ENCODE data around the gene EHD1.
A peak's percentile ranks its signal among the peaks of the same experiment; 100 is the strongest.

Gene EHD1

DNA sequence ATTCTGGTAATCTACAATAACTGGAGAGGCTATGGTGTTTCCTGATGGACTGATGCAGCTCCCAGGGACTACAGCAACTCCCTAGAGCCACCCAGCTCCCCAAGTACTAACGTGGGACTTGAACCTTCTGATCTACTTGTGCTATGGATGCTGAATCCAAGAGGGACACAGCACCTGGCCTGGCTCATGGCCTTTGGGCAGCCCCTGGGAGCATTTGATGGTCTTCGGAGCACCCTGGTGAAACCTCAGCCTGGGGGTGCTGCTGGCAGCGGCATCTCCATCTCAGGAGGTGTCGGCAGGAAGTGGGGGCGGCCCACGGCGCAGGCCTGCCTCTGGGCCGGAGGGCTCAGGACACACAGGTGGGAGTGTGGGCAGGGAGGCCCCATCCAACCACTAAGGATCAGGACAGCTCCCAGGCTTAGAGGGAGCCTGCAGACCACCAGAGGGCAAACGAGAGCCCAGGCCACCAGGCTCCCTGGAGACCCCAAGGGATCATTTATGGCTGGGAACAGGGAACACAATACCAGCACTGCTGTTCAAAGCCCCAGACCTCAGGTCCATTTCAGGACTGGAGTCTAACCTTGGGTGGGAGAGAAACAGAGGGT, 8.7 kb downstream of the EHD1 start:
- peaks cover 62% of the 10 kb centered on the region for H3K4me1 ChIP-seq (ENCODE audit: insufficient read depth, poor library complexity, severe bottlenecking)
- no peaks in the 10 kb centered on the region for H3K9me3 ChIP-seq (ENCODE audit: severe bottlenecking)
- peaks cover 50% of the 10 kb centered on the region for H3K36me3 ChIP-seq (ENCODE audit: low read depth)
- no peak overlapping the region for H3K4me3 ChIP-seq (ENCODE audit: severe bottlenecking)
- TF ChIP-seq, protein P1, sequence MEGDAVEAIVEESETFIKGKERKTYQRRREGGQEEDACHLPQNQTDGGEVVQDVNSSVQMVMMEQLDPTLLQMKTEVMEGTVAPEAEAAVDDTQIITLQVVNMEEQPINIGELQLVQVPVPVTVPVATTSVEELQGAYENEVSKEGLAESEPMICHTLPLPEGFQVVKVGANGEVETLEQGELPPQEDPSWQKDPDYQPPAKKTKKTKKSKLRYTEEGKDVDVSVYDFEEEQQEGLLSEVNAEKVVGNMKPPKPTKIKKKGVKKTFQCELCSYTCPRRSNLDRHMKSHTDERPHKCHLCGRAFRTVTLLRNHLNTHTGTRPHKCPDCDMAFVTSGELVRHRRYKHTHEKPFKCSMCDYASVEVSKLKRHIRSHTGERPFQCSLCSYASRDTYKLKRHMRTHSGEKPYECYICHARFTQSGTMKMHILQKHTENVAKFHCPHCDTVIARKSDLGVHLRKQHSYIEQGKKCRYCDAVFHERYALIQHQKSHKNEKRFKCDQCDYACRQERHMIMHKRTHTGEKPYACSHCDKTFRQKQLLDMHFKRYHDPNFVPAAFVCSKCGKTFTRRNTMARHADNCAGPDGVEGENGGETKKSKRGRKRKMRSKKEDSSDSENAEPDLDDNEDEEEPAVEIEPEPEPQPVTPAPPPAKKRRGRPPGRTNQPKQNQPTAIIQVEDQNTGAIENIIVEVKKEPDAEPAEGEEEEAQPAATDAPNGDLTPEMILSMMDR (IDR thresholded peaks at IDR 0.05; ENCODE audit: poor library complexity, severe bottlenecking) = peak; percentile 22
- no peak for DNase-seq (ENCODE audit: low spot score)
- no peaks in the 10 kb centered on the region for H3K27me3 ChIP-seq (ENCODE audit: insufficient read depth, poor library complexity, severe bottlenecking)
- peak; percentile 2; the same call in 1 of the 3 replicates for ATAC-seq (ENCODE audit: low read depth)
- peak overlapping the region; percentile 99 for H3K27ac ChIP-seq (ENCODE audit: poor library complexity, severe bottlenecking)

DNA sequence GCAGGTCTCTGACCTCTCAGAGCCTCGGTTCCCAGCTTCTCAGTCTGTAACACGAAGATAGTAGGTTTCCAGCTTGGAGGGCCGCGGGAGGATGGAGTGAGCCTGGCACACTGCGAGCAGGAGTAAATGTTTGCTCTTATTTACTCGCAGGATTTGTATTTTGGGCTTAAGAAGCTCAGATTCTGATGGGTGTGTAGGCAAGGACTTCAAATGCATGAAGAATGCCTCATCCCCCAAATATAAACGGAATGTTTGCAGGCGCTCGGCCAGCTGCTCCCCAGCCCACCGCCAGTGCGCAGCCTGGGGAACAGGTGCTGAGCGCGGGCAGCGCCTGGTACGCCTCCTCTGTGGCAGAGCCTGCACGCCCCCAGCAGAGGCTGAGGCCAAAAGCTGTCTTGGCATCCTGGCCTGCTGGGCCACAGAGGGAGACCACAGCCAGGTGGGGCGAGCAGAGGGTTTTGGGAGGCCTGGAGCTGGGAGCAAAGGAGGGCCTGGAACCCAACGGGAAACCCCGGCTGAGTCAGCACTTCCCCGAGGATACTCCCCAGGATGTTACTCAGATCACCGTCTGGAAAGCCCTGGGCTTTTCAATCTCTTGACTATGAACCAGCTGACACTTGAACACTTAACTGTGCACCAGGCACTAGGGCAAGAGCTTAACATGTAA, 9.4 kb downstream of the EHD1 start:
- H3K4me3 ChIP-seq (ENCODE audit: severe bottlenecking) = no peak overlapping the region
- H3K9me3 ChIP-seq (ENCODE audit: severe bottlenecking) = no peaks in the 10 kb centered on the region
- peaks cover 68% of the 10 kb centered on the region for H3K4me1 ChIP-seq (ENCODE audit: insufficient read depth, poor library complexity, severe bottlenecking)
- H3K27me3 ChIP-seq (ENCODE audit: insufficient read depth, poor library complexity, severe bottlenecking) = no peaks in the 10 kb centered on the region
- peak; percentile 89 for DNase-seq (ENCODE audit: low spot score)
- TF ChIP-seq, protein P1 (IDR thresholded peaks at IDR 0.05; ENCODE audit: poor library complexity, severe bottlenecking) = no peak
- H3K27ac ChIP-seq (ENCODE audit: poor library complexity, severe bottlenecking) = peak overlapping the region; percentile 99
- H3K36me3 ChIP-seq (ENCODE audit: low read depth) = peaks cover 45% of the 10 kb centered on the region
- peak; percentile 69 for ATAC-seq (ENCODE audit: low read depth)

DNA sequence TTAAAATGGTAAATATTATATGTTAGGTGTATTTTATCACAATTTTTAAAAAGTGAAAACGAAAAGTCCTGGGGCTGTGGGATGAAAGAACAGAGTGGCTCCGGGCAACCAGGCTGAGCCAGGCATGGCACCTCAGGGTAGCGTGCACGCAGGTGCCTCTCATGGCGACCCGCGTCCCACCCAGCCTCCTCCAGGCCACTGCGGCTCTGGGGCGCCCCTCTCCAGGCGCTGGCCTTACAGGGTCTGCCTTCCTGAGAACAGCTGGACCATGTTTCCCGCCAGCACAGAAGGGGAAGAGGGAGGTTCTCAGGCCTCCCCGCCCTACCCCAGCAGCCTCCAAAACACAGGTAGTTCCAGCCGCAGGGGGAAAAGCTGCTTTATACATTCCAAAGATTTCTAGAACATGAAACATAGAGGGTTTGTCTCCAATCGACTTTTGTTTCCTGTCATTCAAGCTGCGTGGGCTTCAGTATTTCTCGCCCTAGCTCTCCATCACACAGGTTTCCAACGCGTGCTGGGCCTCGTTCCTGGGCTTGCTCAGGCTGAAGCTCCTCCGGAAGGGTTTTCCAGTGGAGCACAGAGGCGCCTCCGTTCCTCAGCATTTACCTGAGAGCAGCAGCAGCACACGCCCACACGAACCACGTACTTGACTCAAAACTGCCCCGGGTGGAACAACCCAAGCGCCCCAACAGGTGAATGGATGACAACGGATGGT, 10.5 kb downstream of the EHD1 start:
- peak; percentile 44 for ATAC-seq (ENCODE audit: low read depth)
- Histone ChIP-seq H3K27me3 (ENCODE audit: insufficient read depth, poor library complexity, severe bottlenecking) (no peaks in the 10 kb centered on the region), H3K4me1 (ENCODE audit: insufficient read depth, poor library complexity, severe bottlenecking) (peaks cover 76% of the 10 kb centered on the region), H3K36me3 (ENCODE audit: low read depth) (peaks cover 37% of the 10 kb centered on the region), H3K9me3 (ENCODE audit: severe bottlenecking) (no peaks in the 10 kb centered on the region), H3K4me3 (ENCODE audit: severe bottlenecking) (no peak overlapping the region), H3K27ac (ENCODE audit: poor library complexity, severe bottlenecking) (peak overlapping the region; percentile 99)
- TF ChIP-seq, protein P1 (IDR thresholded peaks at IDR 0.05; ENCODE audit: poor library complexity, severe bottlenecking) = no peak
- DNase-seq (ENCODE audit: low spot score) = peak; percentile 78

DNA sequence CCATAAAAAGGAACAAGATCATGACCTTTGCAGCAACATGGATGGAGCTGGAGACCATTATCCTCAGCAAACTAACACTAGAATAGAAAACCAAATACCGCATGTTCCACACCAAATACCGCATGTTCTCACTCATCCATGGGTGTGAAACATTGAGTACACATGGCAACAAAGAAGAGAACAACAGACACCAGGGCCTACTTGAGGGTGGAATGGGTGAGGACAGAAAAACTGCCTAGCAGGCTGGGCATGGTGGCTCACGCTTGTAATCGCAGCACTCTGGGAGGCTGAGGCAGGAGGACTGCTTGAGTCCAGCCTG, 12.3 kb downstream of the EHD1 start:
- ATAC-seq (ENCODE audit: low read depth) = no peak
- H3K4me1 ChIP-seq (ENCODE audit: insufficient read depth, poor library complexity, severe bottlenecking) = peaks cover 69% of the 10 kb centered on the region
- H3K4me3 ChIP-seq (ENCODE audit: severe bottlenecking) = no peak overlapping the region

More for the DNA sequence above, 12.3 kb downstream of the EHD1 start:
- H3K9me3 ChIP-seq (ENCODE audit: severe bottlenecking) = no peaks in the 10 kb centered on the region
- peak overlapping the region; percentile 99 for H3K27ac ChIP-seq (ENCODE audit: poor library complexity, severe bottlenecking)
- H3K36me3 ChIP-seq (ENCODE audit: low read depth) = peaks cover 37% of the 10 kb centered on the region
- no peaks in the 10 kb centered on the region for H3K27me3 ChIP-seq (ENCODE audit: insufficient read depth, poor library complexity, severe bottlenecking)
- no peak for DNase-seq (ENCODE audit: low spot score)
- TF ChIP-seq, protein P1 (IDR thresholded peaks at IDR 0.05; ENCODE audit: poor library complexity, severe bottlenecking) = no peak
